Right lobe of liver (tissue), 4 donors: ENCODE results near the gene IMPDH1.

Experiments used
- CTCF ChIP-seq, 4 donors: fragments of 200-600 bp in 3 of 4; fragments of 450-650 bp in 1 of 4; IDR thresholded peaks; one replicate each; pipeline versions ENCODE4 v1.5.1 to v1.8.0; 2016 to 2022; ENCODE audit warnings: antibody characterized with exemption in 4 of 4, mild to moderate bottlenecking in 2 of 4
- POLR2A ChIP-seq: fragments of 450-650 bp; IDR thresholded peaks from one replicate; pipeline ENCODE4 v1.6.1; 2017; ENCODE audit warnings: antibody characterized with exemption, mild to moderate bottlenecking
- donor health status: DM: no; HTN: no; CAD: no.
- donor health status: DM: no; HTN: no; CAD: no.
- donor health status: DM: no; HTN: yes; CAD: no.

- TF ChIP-seq CTCF (IDR thresholded peaks at IDR 0.05): no peak
- TF ChIP-seq POLR2A: no peak
Measured at GRCh38 chr7:128388145-128388485, 21.7 kb downstream of the IMPDH1 start.
